ENCODE measurements around the gene KRT4. TPM values are rescaled to one million over a fixed set of nuclear protein-coding genes. Genes with fewer than 3 reads are reported as not detected.

Gene KRT4
- total RNA-seq, 2 donors from 2014 or later: not detected

- Histone ChIP-seq H3K9me3 (no peaks in the 10 kb centered on the region), H3K27ac (no peak overlapping the region), H3K36me3 (no peaks in the 10 kb centered on the region), H3K4me3 (no peak overlapping the region), H3K9ac (ENCODE audit: low read depth in 2 of 2, low read length in 2 of 2) (no peak overlapping the region), H3K27me3 (no peaks in the 10 kb centered on the region), H3K4me1 (no peaks in the 10 kb centered on the region)
- intact Hi-C loops (cut with DNase I): no loop called here
- DNase-seq: no peak
- TF ChIP-seq, protein P1, sequence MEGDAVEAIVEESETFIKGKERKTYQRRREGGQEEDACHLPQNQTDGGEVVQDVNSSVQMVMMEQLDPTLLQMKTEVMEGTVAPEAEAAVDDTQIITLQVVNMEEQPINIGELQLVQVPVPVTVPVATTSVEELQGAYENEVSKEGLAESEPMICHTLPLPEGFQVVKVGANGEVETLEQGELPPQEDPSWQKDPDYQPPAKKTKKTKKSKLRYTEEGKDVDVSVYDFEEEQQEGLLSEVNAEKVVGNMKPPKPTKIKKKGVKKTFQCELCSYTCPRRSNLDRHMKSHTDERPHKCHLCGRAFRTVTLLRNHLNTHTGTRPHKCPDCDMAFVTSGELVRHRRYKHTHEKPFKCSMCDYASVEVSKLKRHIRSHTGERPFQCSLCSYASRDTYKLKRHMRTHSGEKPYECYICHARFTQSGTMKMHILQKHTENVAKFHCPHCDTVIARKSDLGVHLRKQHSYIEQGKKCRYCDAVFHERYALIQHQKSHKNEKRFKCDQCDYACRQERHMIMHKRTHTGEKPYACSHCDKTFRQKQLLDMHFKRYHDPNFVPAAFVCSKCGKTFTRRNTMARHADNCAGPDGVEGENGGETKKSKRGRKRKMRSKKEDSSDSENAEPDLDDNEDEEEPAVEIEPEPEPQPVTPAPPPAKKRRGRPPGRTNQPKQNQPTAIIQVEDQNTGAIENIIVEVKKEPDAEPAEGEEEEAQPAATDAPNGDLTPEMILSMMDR (IDR thresholded peaks at IDR 0.05): no peak
Measured at GRCh38 chr12:52811191-52812072, 2.5 kb downstream of the KRT4 start.

GRCh38 chr12:52810554-52810953 lies 3.4 kb downstream of the KRT4 start:
- TF ChIP-seq, protein P1 (IDR thresholded peaks at IDR 0.05): no peak
- Histone ChIP-seq H3K9ac (ENCODE audit: low read depth in 2 of 2, low read length in 2 of 2) (no peak overlapping the region), H3K4me1 (no peaks in the 10 kb centered on the region), H3K27me3 (no peaks in the 10 kb centered on the region), H3K36me3 (no peaks in the 10 kb centered on the region), H3K9me3 (no peaks in the 10 kb centered on the region), H3K27ac (no peak overlapping the region), H3K4me3 (no peak overlapping the region)
- intact Hi-C loops (cut with DNase I): no loop called here
- no peak for DNase-seq

GRCh38 chr12:52809166-52809565 lies 4.8 kb downstream of the KRT4 start:
- H3K4me3 ChIP-seq: no peak overlapping the region

GRCh38 chr12:52808573-52809160 lies 5.2 kb downstream of the KRT4 start:
- H3K36me3 ChIP-seq: no peaks in the 10 kb centered on the region
- no peaks in the 10 kb centered on the region for H3K9me3 ChIP-seq
- no peak overlapping the region for H3K9ac ChIP-seq (ENCODE audit: low read depth in 2 of 2, low read length in 2 of 2)
- H3K27ac ChIP-seq: no peak overlapping the region
- no peaks in the 10 kb centered on the region for H3K4me1 ChIP-seq
- no peak overlapping the region for H3K4me3 ChIP-seq
- no peak for DNase-seq
- intact Hi-C loops (cut with DNase I): no loop called here
- H3K27me3 ChIP-seq: no peaks in the 10 kb centered on the region
- TF ChIP-seq, protein P1 (IDR thresholded peaks at IDR 0.05): no peak

More at GRCh38 chr12:52809166-52809565, 4.8 kb downstream of the KRT4 start:
- Histone ChIP-seq H3K36me3 (no peaks in the 10 kb centered on the region), H3K27me3 (no peaks in the 10 kb centered on the region), H3K4me1 (no peaks in the 10 kb centered on the region), H3K27ac (no peak overlapping the region), H3K9me3 (no peaks in the 10 kb centered on the region), H3K9ac (ENCODE audit: low read depth in 2 of 2, low read length in 2 of 2) (no peak overlapping the region)
- no peak for DNase-seq
- TF ChIP-seq, protein P1 (IDR thresholded peaks at IDR 0.05): no peak
- intact Hi-C loops (cut with DNase I): no loop called here

DNA sequence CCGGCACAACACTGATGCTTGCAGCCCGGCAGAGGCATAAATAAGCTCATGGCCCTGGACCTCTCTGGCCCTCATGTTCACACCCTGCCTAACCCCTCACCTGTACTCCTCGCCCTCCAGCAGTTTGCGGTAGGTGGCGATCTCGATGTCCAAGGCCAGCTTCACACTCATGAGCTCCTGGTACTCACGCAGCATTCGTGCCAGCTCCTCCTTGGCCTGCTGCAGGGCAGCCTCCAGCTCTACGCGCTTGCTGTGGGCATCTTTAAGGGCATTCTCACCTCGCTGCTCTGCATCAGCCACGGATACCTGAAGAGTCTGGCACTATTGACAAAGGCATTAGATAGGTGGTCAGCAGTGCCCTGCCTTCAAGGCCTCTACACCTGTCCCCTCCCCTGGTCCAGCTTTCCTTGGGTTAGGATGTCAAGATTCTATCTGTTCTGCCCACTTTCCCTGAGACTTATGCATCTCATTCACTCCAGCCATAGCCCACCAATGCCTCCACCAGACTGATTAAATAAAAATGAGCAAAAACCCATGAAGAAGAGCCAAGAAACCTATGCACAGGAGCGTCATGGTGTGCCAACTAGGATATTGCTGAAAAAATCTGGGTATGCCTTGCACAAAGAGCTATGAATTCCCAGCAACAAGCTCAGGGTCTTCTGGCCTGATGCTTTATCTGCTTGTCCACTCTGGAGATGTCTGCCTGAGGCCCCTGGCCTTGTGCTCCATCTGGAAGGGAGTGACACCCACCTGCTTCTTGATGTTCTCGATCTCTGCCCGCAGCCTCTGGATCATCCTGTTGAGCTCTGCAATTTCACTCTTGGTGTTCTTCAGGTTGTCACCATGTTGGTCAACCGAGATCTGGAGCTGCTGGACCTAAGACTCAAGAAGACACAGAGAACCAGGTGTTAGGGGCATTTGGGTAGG lies 6.1 kb downstream of the KRT4 start:
- H3K9ac ChIP-seq (ENCODE audit: low read depth in 2 of 2, low read length in 2 of 2): no peak overlapping the region
- DNase-seq: no peak
- TF ChIP-seq, protein P1 (IDR thresholded peaks at IDR 0.05): no peak
- H3K9me3 ChIP-seq: no peaks in the 10 kb centered on the region
- H3K27ac ChIP-seq: no peak overlapping the region
- no peaks in the 10 kb centered on the region for H3K4me1 ChIP-seq
- intact Hi-C loops (cut with DNase I): no loop called here
- no peak overlapping the region for H3K4me3 ChIP-seq
- H3K36me3 ChIP-seq: no peaks in the 10 kb centered on the region
- no peaks in the 10 kb centered on the region for H3K27me3 ChIP-seq

Measured in colonic mucosa (tissue), 4 donors.